HUES6 (cell line): ENCODE results near the gene OSGIN1.
"Not testable (repeated sequence)": the region's sequence is repeated elsewhere in the genome, so short reads cannot be mapped to it uniquely, and the experiment has no call there.

ENCODE experiments used
- H3K27ac ChIP-seq: 2 replicates; pipeline ENCODE4 v1.7.0; 2013; ENCODE audit warnings: low read depth, mild to moderate bottlenecking, low read length, inconsistent platforms
- H3K27me3 ChIP-seq: 2 replicates; pipeline ENCODE4 v1.6.1; 2013; ENCODE audit warnings: low read length; ENCODE audit not compliant: control insufficient read depth, insufficient read depth
- H3K36me3 ChIP-seq: 2 replicates; pipeline ENCODE4 v1.6.1; 2013; ENCODE audit warnings: low read length; ENCODE audit not compliant: control insufficient read depth, insufficient read depth
- H3K4me1 ChIP-seq: 2 replicates; pipeline ENCODE4 v1.6.1; 2013; ENCODE audit warnings: low read length; ENCODE audit not compliant: control insufficient read depth, insufficient read depth
- H3K4me3 ChIP-seq: 2 replicates; pipeline ENCODE4 v1.5.1; 2013; ENCODE audit warnings: low read depth, low read length
- H3K9ac ChIP-seq: one replicate; pipeline ENCODE4 v1.6.1; 2013; ENCODE audit warnings: mild to moderate bottlenecking, low read length
- H3K9me3 ChIP-seq: 2 replicates; pipeline ENCODE4 v1.6.1; 2013; ENCODE audit warnings: low read depth, low read length; ENCODE audit not compliant: control insufficient read depth, insufficient read depth

Gene OSGIN1

GRCh38 chr16:83935858-83936255, 17.2 kb upstream of the OSGIN1 start:
- no peaks in the 10 kb centered on the region for H3K9me3 ChIP-seq
- H3K9ac ChIP-seq = no peak overlapping the region
- H3K36me3 ChIP-seq = no peaks in the 10 kb centered on the region
- H3K4me1 ChIP-seq = peaks cover 4% of the 10 kb centered on the region
- no peak overlapping the region for H3K4me3 ChIP-seq
- H3K27me3 ChIP-seq = peaks cover 3% of the 10 kb centered on the region; the same call in 1 of the 2 replicates
- no peak overlapping the region for H3K27ac ChIP-seq

- H3K27me3 ChIP-seq = peaks cover 3% of the 10 kb centered on the region; the same call in 1 of the 2 replicates
- H3K4me1 ChIP-seq = peaks cover 4% of the 10 kb centered on the region
- no peaks in the 10 kb centered on the region for H3K9me3 ChIP-seq
- no peak overlapping the region for H3K27ac ChIP-seq
- no peak overlapping the region for H3K4me3 ChIP-seq
- H3K36me3 ChIP-seq = no peaks in the 10 kb centered on the region
- H3K9ac ChIP-seq = no peak overlapping the region
Observed at GRCh38 chr16:83936581-83937165, 16.4 kb upstream of the OSGIN1 start.

- Histone ChIP-seq H3K4me1 (peaks cover 4% of the 10 kb centered on the region), H3K27me3 (peaks cover 3% of the 10 kb centered on the region; the same call in 1 of the 2 replicates), H3K27ac (no peak overlapping the region), H3K36me3 (no peaks in the 10 kb centered on the region), H3K9ac (no peak overlapping the region), H3K9me3 (no peaks in the 10 kb centered on the region), H3K4me3 (no peak overlapping the region)
Observed at GRCh38 chr16:83937267-83937666, 15.8 kb upstream of the OSGIN1 start.

GRCh38 chr16:83937922-83938885, 14.8 kb upstream of the OSGIN1 start:
- H3K9me3 ChIP-seq = no peaks in the 10 kb centered on the region
- H3K4me3 ChIP-seq = no peak overlapping the region
- no peak overlapping the region for H3K9ac ChIP-seq
- peaks cover 4% of the 10 kb centered on the region for H3K4me1 ChIP-seq
- H3K27me3 ChIP-seq = peaks cover 3% of the 10 kb centered on the region; the same call in 1 of the 2 replicates
- no peaks in the 10 kb centered on the region for H3K36me3 ChIP-seq
- H3K27ac ChIP-seq = no peak overlapping the region

GRCh38 chr16:83939266-83939855, 13.7 kb upstream of the OSGIN1 start:
- Histone ChIP-seq H3K36me3 (no peaks in the 10 kb centered on the region), H3K27me3 (peaks cover 3% of the 10 kb centered on the region; the same call in 1 of the 2 replicates), H3K27ac (no peak overlapping the region), H3K9ac (no peak overlapping the region), H3K4me3 (no peak overlapping the region), H3K9me3 (no peaks in the 10 kb centered on the region), H3K4me1 (peaks cover 4% of the 10 kb centered on the region)

- peaks cover 4% of the 10 kb centered on the region for H3K4me1 ChIP-seq
- H3K9me3 ChIP-seq = no peaks in the 10 kb centered on the region
- no peak overlapping the region for H3K27ac ChIP-seq
- no peak overlapping the region for H3K9ac ChIP-seq
- H3K4me3 ChIP-seq = no peak overlapping the region
- peaks cover 3% of the 10 kb centered on the region; the same call in 1 of the 2 replicates for H3K27me3 ChIP-seq
- no peaks in the 10 kb centered on the region for H3K36me3 ChIP-seq
Observed at GRCh38 chr16:83940119-83940518, 12.9 kb upstream of the OSGIN1 start.

- Histone ChIP-seq H3K27me3 (peaks cover 3% of the 10 kb centered on the region; the same call in 1 of the 2 replicates), H3K27ac (no peak overlapping the region), H3K9ac (no peak overlapping the region), H3K36me3 (no peaks in the 10 kb centered on the region), H3K4me1 (peaks cover 4% of the 10 kb centered on the region), H3K4me3 (no peak overlapping the region), H3K9me3 (no peaks in the 10 kb centered on the region)
Observed at GRCh38 chr16:83940630-83941378, 12.2 kb upstream of the OSGIN1 start.

GRCh38 chr16:83941546-83941945, 11.5 kb upstream of the OSGIN1 start:
- not testable (repeated sequence) for H3K36me3 ChIP-seq, H3K9ac ChIP-seq, H3K27ac ChIP-seq

GRCh38 chr16:83942074-83942473, 11.0 kb upstream of the OSGIN1 start:
- peaks cover 4% of the 10 kb centered on the region for H3K4me1 ChIP-seq
- no peaks in the 10 kb centered on the region for H3K9me3 ChIP-seq
- no peak overlapping the region for H3K4me3 ChIP-seq
- no peaks in the 10 kb centered on the region for H3K36me3 ChIP-seq
- H3K27ac ChIP-seq = no peak overlapping the region
- H3K27me3 ChIP-seq = peaks cover 3% of the 10 kb centered on the region; the same call in 1 of the 2 replicates
- H3K9ac ChIP-seq = no peak overlapping the region

More at GRCh38 chr16:83941546-83941945, 11.5 kb upstream of the OSGIN1 start:
- H3K4me3 ChIP-seq, H3K9me3 ChIP-seq, H3K4me1 ChIP-seq, H3K27me3 ChIP-seq: not testable (repeated sequence)

GRCh38 chr16:83942815-83943515, 10.1 kb upstream of the OSGIN1 start:
- Histone ChIP-seq H3K9ac (no peak overlapping the region), H3K27me3 (peaks cover 3% of the 10 kb centered on the region; the same call in 1 of the 2 replicates), H3K9me3 (no peaks in the 10 kb centered on the region), H3K36me3 (no peaks in the 10 kb centered on the region), H3K4me1 (peaks cover 4% of the 10 kb centered on the region), H3K27ac (no peak overlapping the region), H3K4me3 (no peak overlapping the region)
